ENCODE data around the gene CCS. TPM values are rescaled to one million over a fixed set of nuclear protein-coding genes. Genes with fewer than 3 reads are reported as not detected.

Gene CCS
- total and polyA plus RNA-seq, 9 of the 15 experiments (the other 6 are each of a cell fraction or from before 2014, with no cell fraction given), result 1.1 to 46.6 (median 26.8) TPM

- TF ChIP-seq, protein P1, sequence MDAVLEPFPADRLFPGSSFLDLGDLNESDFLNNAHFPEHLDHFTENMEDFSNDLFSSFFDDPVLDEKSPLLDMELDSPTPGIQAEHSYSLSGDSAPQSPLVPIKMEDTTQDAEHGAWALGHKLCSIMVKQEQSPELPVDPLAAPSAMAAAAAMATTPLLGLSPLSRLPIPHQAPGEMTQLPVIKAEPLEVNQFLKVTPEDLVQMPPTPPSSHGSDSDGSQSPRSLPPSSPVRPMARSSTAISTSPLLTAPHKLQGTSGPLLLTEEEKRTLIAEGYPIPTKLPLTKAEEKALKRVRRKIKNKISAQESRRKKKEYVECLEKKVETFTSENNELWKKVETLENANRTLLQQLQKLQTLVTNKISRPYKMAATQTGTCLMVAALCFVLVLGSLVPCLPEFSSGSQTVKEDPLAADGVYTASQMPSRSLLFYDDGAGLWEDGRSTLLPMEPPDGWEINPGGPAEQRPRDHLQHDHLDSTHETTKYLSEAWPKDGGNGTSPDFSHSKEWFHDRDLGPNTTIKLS (IDR thresholded peaks at IDR 0.05; ENCODE audit: borderline replicate concordance, low read depth), result peak; percentile 86; the same call in 1 of the 2 replicates
- no peak; the same call in 1 of the 2 replicates for TF ChIP-seq TCF7 (IDR thresholded peaks at IDR 0.05; ENCODE audit: borderline replicate concordance)
- peak; percentile 86 for TF ChIP-seq CREB1 (IDR thresholded peaks at IDR 0.05)
- TF ChIP-seq CREB1 (CRISPR knock-in tag; IDR thresholded peaks at IDR 0.05), result peak; percentile 90
- TF ChIP-seq, protein P2, sequence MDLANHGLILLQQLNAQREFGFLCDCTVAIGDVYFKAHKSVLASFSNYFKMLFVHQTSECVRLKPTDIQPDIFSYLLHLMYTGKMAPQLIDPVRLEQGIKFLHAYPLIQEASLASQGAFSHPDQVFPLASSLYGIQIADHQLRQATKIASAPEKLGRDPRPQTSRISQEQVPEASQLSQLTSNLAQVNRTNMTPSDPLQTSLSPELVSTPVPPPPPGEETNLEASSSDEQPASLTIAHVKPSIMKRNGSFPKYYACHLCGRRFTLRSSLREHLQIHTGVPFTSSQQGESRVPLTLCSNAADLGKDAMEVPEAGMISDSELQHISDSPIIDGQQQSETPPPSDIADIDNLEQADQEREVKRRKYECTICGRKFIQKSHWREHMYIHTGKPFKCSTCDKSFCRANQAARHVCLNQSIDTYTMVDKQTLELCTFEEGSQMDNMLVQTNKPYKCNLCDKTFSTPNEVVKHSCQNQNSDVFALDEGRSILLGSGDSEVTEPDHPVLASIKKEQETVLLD (IDR thresholded peaks at IDR 0.05), result peak; percentile 86
- TF ChIP-seq ZNF165 (CRISPR knock-in tag; IDR thresholded peaks at IDR 0.05; ENCODE audit: borderline replicate concordance), result peak; percentile 52; the same call in 1 of the 2 replicates
- TF ChIP-seq ZNF12 (CRISPR knock-in tag; IDR thresholded peaks at IDR 0.05), result 0 out of 2 replicates have a peak, but pooled peaks have one; percentile 22
- TF ChIP-seq ZNF436 (CRISPR knock-in tag; IDR thresholded peaks at IDR 0.05), result no peak
- no peak for TF ChIP-seq ZEB2 (IDR thresholded peaks at IDR 0.05)
- no peak for TF ChIP-seq ZNF184 (CRISPR knock-in tag; IDR thresholded peaks at IDR 0.05)
- TF ChIP-seq FOXJ2 (tag; IDR thresholded peaks at IDR 0.05), result 0 out of 2 replicates have a peak, but pooled peaks have one; percentile 25
- peak; percentile 91 for TF ChIP-seq RBM25 (IDR thresholded peaks at IDR 0.05; ENCODE audit: low read depth, low read length, severe bottlenecking)
- no peak for TF ChIP-seq NELFE (IDR thresholded peaks at IDR 0.05; ENCODE audit: insufficient read depth, insufficient read length)
- TF ChIP-seq GTF2F1 (IDR thresholded peaks at IDR 0.05; ENCODE audit: low read depth, low read length), result no peak
- 0 out of 2 replicates have a peak, but pooled peaks have one; percentile 46 for TF ChIP-seq ZNF717 (CRISPR knock-in tag; IDR thresholded peaks at IDR 0.05)
- TF ChIP-seq HLTF (IDR thresholded peaks at IDR 0.05), result no peak
- TF ChIP-seq TARDBP (IDR thresholded peaks at IDR 0.05), result no peak
- TF ChIP-seq ZBTB33 (CRISPR knock-in tag; IDR thresholded peaks at IDR 0.05), result no peak
- TF ChIP-seq, protein P3, sequence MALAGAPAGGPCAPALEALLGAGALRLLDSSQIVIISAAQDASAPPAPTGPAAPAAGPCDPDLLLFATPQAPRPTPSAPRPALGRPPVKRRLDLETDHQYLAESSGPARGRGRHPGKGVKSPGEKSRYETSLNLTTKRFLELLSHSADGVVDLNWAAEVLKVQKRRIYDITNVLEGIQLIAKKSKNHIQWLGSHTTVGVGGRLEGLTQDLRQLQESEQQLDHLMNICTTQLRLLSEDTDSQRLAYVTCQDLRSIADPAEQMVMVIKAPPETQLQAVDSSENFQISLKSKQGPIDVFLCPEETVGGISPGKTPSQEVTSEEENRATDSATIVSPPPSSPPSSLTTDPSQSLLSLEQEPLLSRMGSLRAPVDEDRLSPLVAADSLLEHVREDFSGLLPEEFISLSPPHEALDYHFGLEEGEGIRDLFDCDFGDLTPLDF (CRISPR knock-in tag; IDR thresholded peaks at IDR 0.05), result peak; percentile 83
- TF ChIP-seq SP2 (IDR thresholded peaks at IDR 0.05; ENCODE audit: extremely low read depth, low read depth, low read length, poor library complexity, severe bottlenecking), result peak; percentile 71
- TF ChIP-seq MXD1 (CRISPR knock-in tag; IDR thresholded peaks at IDR 0.05; ENCODE audit: borderline replicate concordance, poor library complexity, severe bottlenecking), result peak; percentile 9
- peak; percentile 94 for TF ChIP-seq KDM5B (IDR thresholded peaks at IDR 0.05; ENCODE audit: insufficient replicate concordance, low read depth, low read length)
Measured at GRCh38 chr11:66616379-66617154, 23.6 kb downstream of the CCS start, which contains the start of gene RBM14 (continued).
